Right lobe of liver (tissue), 4 donors: ENCODE results near the gene LRP11.

Source experiments
- POLR2A ChIP-seq: fragments of 450-650 bp; IDR thresholded peaks from one replicate; pipeline ENCODE4 v1.6.1; 2017; ENCODE audit warnings: antibody characterized with exemption, mild to moderate bottlenecking
- TF ChIP-seq, protein P1 (sequence below), 4 donors: fragments of 200-600 bp in 3 of 4; fragments of 450-650 bp in 1 of 4; IDR thresholded peaks; one replicate each; pipeline versions ENCODE4 v1.5.1 to v1.8.0; 2016 to 2022; ENCODE audit warnings: antibody characterized with exemption in 4 of 4, mild to moderate bottlenecking in 2 of 4
- donor health status: DM: no; HTN: no; CAD: no.
- donor health status: DM: no; HTN: no; CAD: no.
- donor health status: DM: no; HTN: yes; CAD: no.

DNA sequence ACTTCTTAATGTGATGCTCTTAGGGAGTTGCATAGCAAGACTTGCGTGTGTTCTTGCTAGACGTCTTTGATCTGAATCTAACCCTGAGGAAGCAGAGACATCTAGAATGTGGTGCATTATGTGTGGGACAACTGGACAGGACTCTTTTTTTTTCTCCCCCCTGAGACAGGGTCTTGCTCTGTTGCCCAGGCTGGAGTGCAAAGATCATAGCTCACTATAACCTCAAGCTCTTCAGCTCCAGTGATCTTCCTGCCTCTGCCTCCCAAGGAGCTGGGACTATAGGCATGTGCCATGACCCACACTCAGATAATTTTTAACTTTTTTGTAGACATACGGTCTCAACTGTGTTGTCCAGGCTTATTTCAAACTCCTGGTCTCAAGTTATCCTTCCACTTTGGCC is 80.6 kb downstream of the LRP11 start:
- TF ChIP-seq, protein P1, sequence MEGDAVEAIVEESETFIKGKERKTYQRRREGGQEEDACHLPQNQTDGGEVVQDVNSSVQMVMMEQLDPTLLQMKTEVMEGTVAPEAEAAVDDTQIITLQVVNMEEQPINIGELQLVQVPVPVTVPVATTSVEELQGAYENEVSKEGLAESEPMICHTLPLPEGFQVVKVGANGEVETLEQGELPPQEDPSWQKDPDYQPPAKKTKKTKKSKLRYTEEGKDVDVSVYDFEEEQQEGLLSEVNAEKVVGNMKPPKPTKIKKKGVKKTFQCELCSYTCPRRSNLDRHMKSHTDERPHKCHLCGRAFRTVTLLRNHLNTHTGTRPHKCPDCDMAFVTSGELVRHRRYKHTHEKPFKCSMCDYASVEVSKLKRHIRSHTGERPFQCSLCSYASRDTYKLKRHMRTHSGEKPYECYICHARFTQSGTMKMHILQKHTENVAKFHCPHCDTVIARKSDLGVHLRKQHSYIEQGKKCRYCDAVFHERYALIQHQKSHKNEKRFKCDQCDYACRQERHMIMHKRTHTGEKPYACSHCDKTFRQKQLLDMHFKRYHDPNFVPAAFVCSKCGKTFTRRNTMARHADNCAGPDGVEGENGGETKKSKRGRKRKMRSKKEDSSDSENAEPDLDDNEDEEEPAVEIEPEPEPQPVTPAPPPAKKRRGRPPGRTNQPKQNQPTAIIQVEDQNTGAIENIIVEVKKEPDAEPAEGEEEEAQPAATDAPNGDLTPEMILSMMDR (IDR thresholded peaks at IDR 0.05), result no peak
- TF ChIP-seq POLR2A, result no peak
